Stimulated activated naive B cell treated with anti-CD40 and anti-IgM and Interleukin-4, amounts not matched to agents 10 μg/mL and 1 μg/mL and 100 μg/mL, for 72 hours (primary cell): ENCODE measurements around the gene FRY.

Experiments used
- ATAC-seq, 2 donors: fragments of 150-1000 bp; cut with Tn5 transposase; replicated peaks; 2 replicates each; pipeline ENCODE4 v1.10.0; 2021; ENCODE audit warnings: moderate library complexity in 1 of 2
- DNase-seq: peaks from one replicate; pipeline ENCODE4 v3.0.0; 2021
- H3K27ac Mint-ChIP-seq: one replicate; pipeline ENCODE4 v1.8.0; 2022; ENCODE audit warnings: mild to moderate bottlenecking, mixed read lengths
- H3K27me3 Mint-ChIP-seq, 2 donors: one replicate each; pipeline ENCODE4 v1.8.0; 2022; ENCODE audit warnings: mixed read lengths in 2 of 2
- H3K36me3 Mint-ChIP-seq, 2 donors: one replicate each; pipeline ENCODE4 v1.8.0; 2022; ENCODE audit warnings: mixed read lengths in 2 of 2, mild to moderate bottlenecking in 1 of 2
- H3K4me1 Mint-ChIP-seq, 2 donors: one replicate each; pipeline ENCODE4 v1.8.0; 2022; ENCODE audit warnings: mixed read lengths in 2 of 2, mild to moderate bottlenecking in 1 of 2
- H3K4me3 Mint-ChIP-seq, 2 donors: one replicate each; pipeline ENCODE4 v1.8.0; 2022; ENCODE audit warnings: mild to moderate bottlenecking in 2 of 2, mixed read lengths in 2 of 2, moderate library complexity in 1 of 2
- H3K9me3 Mint-ChIP-seq, 2 donors: one replicate each; pipeline ENCODE4 v1.8.0; 2022; ENCODE audit warnings: mixed read lengths in 2 of 2, mild to moderate bottlenecking in 1 of 2

Gene FRY

GRCh38 chr13:32150794-32151193, 119.2 kb downstream of the FRY start:
- H3K36me3 Mint-ChIP-seq, result peaks cover 0 to under 1% of the 10 kb centered on the region in 2 donors
- no peak overlapping the region for H3K4me3 Mint-ChIP-seq
- no peaks in the 10 kb centered on the region for H3K27me3 Mint-ChIP-seq
- DNase-seq (no peak), ATAC-seq (no peak)
- no peak overlapping the region for H3K27ac Mint-ChIP-seq
- no peaks in the 10 kb centered on the region for H3K4me1 Mint-ChIP-seq
- H3K9me3 Mint-ChIP-seq, result peaks cover 0 to 3% of the 10 kb centered on the region in 2 donors

GRCh38 chr13:32151240-32151639, 119.7 kb downstream of the FRY start:
- no peaks in the 10 kb centered on the region for H3K4me1 Mint-ChIP-seq
- peaks cover 0 to 1% of the 10 kb centered on the region in 2 donors for H3K9me3 Mint-ChIP-seq
- no peak overlapping the region for H3K4me3 Mint-ChIP-seq
- no peak overlapping the region for H3K27ac Mint-ChIP-seq
- DNase-seq (no peak), ATAC-seq (no peak)
- no peaks in the 10 kb centered on the region for H3K36me3 Mint-ChIP-seq
- no peaks in the 10 kb centered on the region for H3K27me3 Mint-ChIP-seq

GRCh38 chr13:32153056-32153455, 121.5 kb downstream of the FRY start:
- no peak for ATAC-seq
- no peak for DNase-seq
- H3K9me3 Mint-ChIP-seq, result no peaks in the 10 kb centered on the region
- H3K4me1 Mint-ChIP-seq, result no peaks in the 10 kb centered on the region
- H3K27ac Mint-ChIP-seq, result no peak overlapping the region
- H3K27me3 Mint-ChIP-seq, result no peaks in the 10 kb centered on the region
- H3K4me3 Mint-ChIP-seq, result no peak overlapping the region
- H3K36me3 Mint-ChIP-seq, result no peaks in the 10 kb centered on the region

- no peak for DNase-seq
Measured at GRCh38 chr13:32159137-32159869, 127.7 kb downstream of the FRY start.

GRCh38 chr13:32162395-32163005, 130.9 kb downstream of the FRY start:
- DNase-seq (no peak), ATAC-seq (no peak)
- no peak overlapping the region for H3K4me3 Mint-ChIP-seq
- peaks cover 0 to 4% of the 10 kb centered on the region in 2 donors for H3K4me1 Mint-ChIP-seq
- no peak overlapping the region for H3K27ac Mint-ChIP-seq
- H3K9me3 Mint-ChIP-seq, result no peaks in the 10 kb centered on the region
- H3K27me3 Mint-ChIP-seq, result no peaks in the 10 kb centered on the region
- H3K36me3 Mint-ChIP-seq, result no peaks in the 10 kb centered on the region

More at GRCh38 chr13:32159137-32159869, 127.7 kb downstream of the FRY start:
- ATAC-seq, result no peak
- no peak overlapping the region for H3K4me3 Mint-ChIP-seq
- H3K27ac Mint-ChIP-seq, result no peak overlapping the region
- H3K4me1 Mint-ChIP-seq, result peaks cover 0 to 2% of the 10 kb centered on the region in 2 donors
- no peaks in the 10 kb centered on the region for H3K27me3 Mint-ChIP-seq
- no peaks in the 10 kb centered on the region for H3K9me3 Mint-ChIP-seq
- no peaks in the 10 kb centered on the region for H3K36me3 Mint-ChIP-seq

DNA sequence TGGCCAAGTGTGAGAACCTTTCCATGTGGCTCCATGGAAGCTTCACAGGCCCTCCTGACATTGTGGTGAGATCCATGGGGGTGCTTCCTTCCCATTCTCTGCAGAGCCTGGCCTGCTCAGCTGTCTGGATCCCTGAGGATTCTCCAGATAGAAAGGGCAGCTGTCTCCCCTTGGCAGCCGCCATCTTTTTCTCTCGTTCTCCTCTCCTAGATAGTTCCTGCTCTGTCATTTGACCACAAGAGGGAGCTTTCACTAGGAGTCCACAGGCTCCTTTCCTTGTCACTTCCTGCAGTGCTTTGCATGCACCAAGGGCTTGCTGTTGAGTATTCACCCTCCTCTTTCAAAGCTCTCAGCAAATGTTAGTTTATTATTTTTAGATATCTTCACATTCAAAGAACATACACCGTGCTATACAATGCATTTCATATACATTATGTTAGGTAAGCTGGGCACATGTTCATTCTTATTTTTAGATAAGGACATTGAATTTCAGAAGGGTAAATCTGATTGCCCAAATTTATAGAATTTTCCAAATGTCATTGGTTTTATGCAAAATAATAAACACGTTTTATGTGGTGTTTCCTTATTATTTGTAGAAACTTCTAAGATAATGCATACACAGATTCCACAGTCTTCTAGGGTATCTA, 133.2 kb downstream of the FRY start:
- DNase-seq (peak; percentile 5), ATAC-seq (peak; percentile 57 to 84)
- H3K4me1 Mint-ChIP-seq, result peaks cover 0 to 4% of the 10 kb centered on the region in 2 donors
- H3K4me3 Mint-ChIP-seq, result no peak overlapping the region
- no peaks in the 10 kb centered on the region for H3K36me3 Mint-ChIP-seq
- no peaks in the 10 kb centered on the region for H3K9me3 Mint-ChIP-seq
- no peak overlapping the region for H3K27ac Mint-ChIP-seq
- H3K27me3 Mint-ChIP-seq, result no peaks in the 10 kb centered on the region

- ATAC-seq, result no peak
Measured at GRCh38 chr13:32165796-32166195, 134.2 kb downstream of the FRY start.

DNA sequence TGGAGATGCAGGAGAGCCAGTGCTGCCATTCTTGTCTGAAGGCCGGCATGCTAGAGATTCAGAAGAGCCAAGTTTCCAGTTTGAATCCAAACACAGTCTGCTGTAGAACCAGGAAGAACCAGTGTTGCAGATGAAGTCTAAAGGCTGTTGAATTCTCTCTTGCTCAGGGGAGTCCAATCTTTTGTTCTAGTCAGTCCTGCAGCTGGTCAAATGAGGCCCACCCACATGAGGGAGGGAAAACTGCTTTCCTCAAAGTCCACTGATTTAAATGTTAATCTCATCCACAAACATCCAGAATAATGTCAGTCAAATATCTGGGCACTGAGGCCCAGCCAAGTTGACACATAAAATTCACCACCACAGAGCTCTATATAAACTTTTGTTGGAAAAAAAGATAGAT, 136.6 kb downstream of the FRY start:
- H3K4me1 Mint-ChIP-seq, result peaks cover 0 to 2% of the 10 kb centered on the region in 2 donors
- H3K27ac Mint-ChIP-seq, result no peak overlapping the region
- no peak for DNase-seq
- no peak for ATAC-seq
- peaks cover 0 to 2% of the 10 kb centered on the region in 2 donors for H3K9me3 Mint-ChIP-seq
- H3K36me3 Mint-ChIP-seq, result no peaks in the 10 kb centered on the region
- H3K4me3 Mint-ChIP-seq, result no peak overlapping the region
- no peaks in the 10 kb centered on the region for H3K27me3 Mint-ChIP-seq

More at GRCh38 chr13:32165796-32166195, 134.2 kb downstream of the FRY start:
- no peak overlapping the region for H3K4me3 Mint-ChIP-seq
- no peaks in the 10 kb centered on the region for H3K36me3 Mint-ChIP-seq
- H3K4me1 Mint-ChIP-seq, result peaks cover 0 to 4% of the 10 kb centered on the region in 2 donors
- no peaks in the 10 kb centered on the region for H3K27me3 Mint-ChIP-seq
- DNase-seq, result no peak
- H3K27ac Mint-ChIP-seq, result no peak overlapping the region
- H3K9me3 Mint-ChIP-seq, result no peaks in the 10 kb centered on the region

GRCh38 chr13:32170841-32171240, 139.3 kb downstream of the FRY start:
- H3K4me3 Mint-ChIP-seq, result no peak overlapping the region
- H3K36me3 Mint-ChIP-seq, result no peaks in the 10 kb centered on the region
- H3K9me3 Mint-ChIP-seq, result peaks cover 0 to 2% of the 10 kb centered on the region in 2 donors
- ATAC-seq, result no peak
- H3K4me1 Mint-ChIP-seq, result no peaks in the 10 kb centered on the region
- DNase-seq, result no peak
- no peaks in the 10 kb centered on the region for H3K27me3 Mint-ChIP-seq
- H3K27ac Mint-ChIP-seq, result no peak overlapping the region

DNA sequence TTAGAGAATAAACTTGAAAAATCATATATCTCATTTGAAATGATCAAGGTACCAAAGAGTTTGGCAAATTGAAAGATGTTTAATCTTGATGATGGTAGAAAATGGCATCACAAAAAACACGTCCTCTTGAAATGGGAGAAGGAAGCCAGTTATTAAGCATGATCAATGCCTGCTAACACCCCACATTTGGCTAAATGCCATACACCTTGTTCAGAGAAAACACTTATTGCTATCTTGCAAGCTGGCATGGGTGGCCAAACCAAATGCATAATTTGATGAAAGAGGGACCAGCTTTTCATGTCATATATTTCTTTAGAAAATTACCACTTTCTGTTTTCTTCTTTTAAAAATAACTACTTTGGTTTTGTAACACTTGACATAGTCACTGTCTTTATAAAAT, 142.3 kb downstream of the FRY start:
- DNase-seq (no peak), ATAC-seq (no peak)
- H3K27me3 Mint-ChIP-seq, result no peaks in the 10 kb centered on the region
- H3K4me3 Mint-ChIP-seq, result no peak overlapping the region
- H3K9me3 Mint-ChIP-seq, result peaks cover 0 to 2% of the 10 kb centered on the region in 2 donors
- H3K4me1 Mint-ChIP-seq, result no peaks in the 10 kb centered on the region
- H3K36me3 Mint-ChIP-seq, result no peaks in the 10 kb centered on the region
- H3K27ac Mint-ChIP-seq, result no peak overlapping the region

DNA sequence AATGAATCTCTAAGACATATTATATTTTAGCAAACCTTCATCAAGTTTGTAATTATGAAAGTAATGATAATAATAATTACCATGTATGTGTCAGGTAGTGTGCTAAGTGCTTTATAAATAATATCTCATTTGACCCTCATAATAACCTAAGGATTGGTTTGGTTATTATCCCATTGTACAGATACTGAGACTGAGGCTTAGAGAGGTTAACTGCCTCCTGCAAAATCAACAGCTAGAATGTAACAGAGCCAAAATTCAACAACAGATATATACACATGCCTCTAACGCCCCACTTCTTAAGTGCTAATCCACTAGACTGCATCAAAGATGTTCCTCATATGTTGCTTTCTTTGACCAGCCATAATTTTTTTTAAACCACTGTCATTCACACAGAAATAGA, 142.8 kb downstream of the FRY start:
- Mint-ChIP-seq H3K36me3 (no peaks in the 10 kb centered on the region), H3K4me3 (no peak overlapping the region), H3K4me1 (no peaks in the 10 kb centered on the region), H3K27me3 (no peaks in the 10 kb centered on the region), H3K27ac (no peak overlapping the region), H3K9me3 (peaks cover 0 to 2% of the 10 kb centered on the region in 2 donors)
- ATAC-seq, result no peak
- DNase-seq, result no peak

- H3K27ac Mint-ChIP-seq, result no peak overlapping the region
- H3K27me3 Mint-ChIP-seq, result no peaks in the 10 kb centered on the region
- DNase-seq (no peak), ATAC-seq (no peak)
- H3K4me1 Mint-ChIP-seq, result no peaks in the 10 kb centered on the region
- no peak overlapping the region for H3K4me3 Mint-ChIP-seq
- H3K36me3 Mint-ChIP-seq, result no peaks in the 10 kb centered on the region
- peaks cover 0 to 2% of the 10 kb centered on the region in 2 donors for H3K9me3 Mint-ChIP-seq
Measured at GRCh38 chr13:32175307-32175706, 143.7 kb downstream of the FRY start.

DNA sequence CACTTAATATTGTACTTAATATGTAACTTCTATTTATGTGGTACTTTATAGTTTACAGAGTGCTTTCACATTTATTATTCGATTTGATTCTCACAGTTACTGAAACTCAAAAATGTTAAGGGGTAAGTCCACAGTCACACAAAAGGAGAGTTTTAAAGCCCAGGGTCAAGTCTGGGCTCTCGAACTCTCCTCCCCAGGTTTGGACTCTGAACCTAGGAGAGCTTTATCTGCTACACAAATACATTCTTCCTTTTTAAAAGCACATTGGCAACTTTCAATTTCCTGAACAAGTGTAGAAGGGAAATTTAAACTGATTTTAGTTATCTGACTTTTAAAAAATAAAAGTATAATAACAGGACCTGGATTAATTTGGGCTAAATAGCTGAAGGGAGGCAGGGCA, 144.4 kb downstream of the FRY start:
- H3K4me3 Mint-ChIP-seq, result no peak overlapping the region
- H3K4me1 Mint-ChIP-seq, result no peaks in the 10 kb centered on the region
- H3K36me3 Mint-ChIP-seq, result no peaks in the 10 kb centered on the region
- H3K9me3 Mint-ChIP-seq, result peaks cover 0 to 2% of the 10 kb centered on the region in 2 donors
- H3K27me3 Mint-ChIP-seq, result no peaks in the 10 kb centered on the region
- ATAC-seq (no peak), DNase-seq (no peak)
- no peak overlapping the region for H3K27ac Mint-ChIP-seq

GRCh38 chr13:32176696-32177095, 145.1 kb downstream of the FRY start:
- DNase-seq (no peak), ATAC-seq (no peak)
- no peaks in the 10 kb centered on the region for H3K4me1 Mint-ChIP-seq
- no peaks in the 10 kb centered on the region for H3K27me3 Mint-ChIP-seq
- peaks cover 0 to 2% of the 10 kb centered on the region in 2 donors for H3K9me3 Mint-ChIP-seq
- H3K4me3 Mint-ChIP-seq, result no peak overlapping the region
- no peak overlapping the region for H3K27ac Mint-ChIP-seq
- H3K36me3 Mint-ChIP-seq, result no peaks in the 10 kb centered on the region

- no peak overlapping the region for H3K4me3 Mint-ChIP-seq
- H3K36me3 Mint-ChIP-seq, result peaks cover 0 to 3% of the 10 kb centered on the region in 2 donors
- ATAC-seq (no peak), DNase-seq (no peak)
- no peak overlapping the region for H3K27ac Mint-ChIP-seq
- no peaks in the 10 kb centered on the region for H3K9me3 Mint-ChIP-seq
- no peaks in the 10 kb centered on the region for H3K4me1 Mint-ChIP-seq
- no peaks in the 10 kb centered on the region for H3K27me3 Mint-ChIP-seq
Measured at GRCh38 chr13:32178763-32179162, 147.2 kb downstream of the FRY start.
